Cardiac septum (tissue), 1 donor: Measurements from ENCODE around the gene NRG2. TPM values are rescaled to one million over a fixed set of nuclear protein-coding genes. Genes with fewer than 3 reads are reported as not detected.

Experiments
- DNase-seq: peaks from one replicate; pipeline ENCODE4 v3.0.0-alpha.2; 2020; ENCODE audit warnings: low spot score
- intact Hi-C: fragments of 100-400 bp; cut with DNase I; formaldehyde crosslinking; loops from one replicate; pipeline ENCODE4 v1.14.0; 2022
- total RNA-seq: library from RNA; stranded (reverse); fragmentation: NEBNext Ultra II Directional; extraction: Animal tissue kit (Norgen Biotek cat#: 25700); gene quantifications from one replicate; pipeline ENCODE4 v1.2.1, GENCODE V29; 2021
- donor health status: DM: no; HTN: no; CAD: no.

Gene NRG2
- total RNA-seq, 1 donor from 2014 or later, result 5.1 TPM

DNA sequence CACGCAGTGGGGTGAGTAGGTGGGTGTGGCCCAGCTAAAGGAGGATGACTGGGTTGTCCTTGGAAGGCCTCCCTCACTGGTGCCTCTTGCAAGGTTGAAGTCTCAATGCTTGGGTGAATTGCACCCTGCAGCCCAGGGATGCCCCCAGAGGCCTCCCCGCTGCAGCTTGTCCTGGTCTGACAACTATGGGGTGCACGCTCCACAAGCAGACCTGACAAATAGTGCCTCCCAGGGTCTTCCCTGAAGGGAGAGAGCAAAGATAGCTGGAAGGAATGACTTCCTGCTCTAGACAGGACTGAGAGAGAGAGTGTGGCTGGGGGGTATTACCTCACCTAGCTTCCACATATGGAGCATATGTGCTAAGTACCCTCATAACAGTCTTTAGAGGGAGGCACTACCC is 245.8 kb downstream of the NRG2 start:
- intact Hi-C loops, result no loop called here
- DNase-seq, result no peak

Other genes starting within 250 kb of the NRG2 start
- 0.08 TPM for gene PSD2, start 247.5 kb downstream of the NRG2 start, total RNA-seq
- 30.7 TPM for gene PURA, start 70.8 kb upstream of the NRG2 start, total RNA-seq
- 15.9 TPM for gene IGIP, start 82.6 kb upstream of the NRG2 start, total RNA-seq
- 111 TPM for gene CYSTM1, start 131.9 kb upstream of the NRG2 start, total RNA-seq